CD4-positive, alpha-beta T cell treated with Interferon gamma for 1 hour (primary cell): ENCODE data around the gene NCK2.

Source experiments
- DNase-seq: peaks from one replicate; pipeline ENCODE4 v3.0.0-alpha.2; 2020

NCK2 gene

GRCh38 chr2:105796131-105796638, 51.5 kb downstream of the NCK2 start:
- DNase-seq: no peak

- DNase-seq: no peak
These were observed 52.1 kb downstream of the NCK2 start for GRCh38 chr2:105796791-105797190.

GRCh38 chr2:105797298-105797819, 52.6 kb downstream of the NCK2 start:
- peak; percentile 33 for DNase-seq

GRCh38 chr2:105798595-105798994, 53.9 kb downstream of the NCK2 start:
- no peak for DNase-seq

- DNase-seq: no peak
These were observed 55.5 kb downstream of the NCK2 start for GRCh38 chr2:105800036-105800713.

GRCh38 chr2:105800953-105801635, 56.4 kb downstream of the NCK2 start:
- peak; percentile 45 for DNase-seq

GRCh38 chr2:105801961-105802360, 57.2 kb downstream of the NCK2 start:
- no peak for DNase-seq

GRCh38 chr2:105802587-105802986, 57.9 kb downstream of the NCK2 start:
- DNase-seq: peak; percentile 77

GRCh38 chr2:105803337-105803736, 58.6 kb downstream of the NCK2 start:
- no peak for DNase-seq

- no peak for DNase-seq
These were observed 59.1 kb downstream of the NCK2 start for GRCh38 chr2:105803773-105804172.

- DNase-seq: no peak
These were observed 59.6 kb downstream of the NCK2 start for GRCh38 chr2:105804266-105804665.

GRCh38 chr2:105806996-105807395, 62.3 kb downstream of the NCK2 start:
- no peak for DNase-seq

- DNase-seq: no peak
These were observed 63.8 kb downstream of the NCK2 start for GRCh38 chr2:105808423-105809096.

- no peak for DNase-seq
These were observed 64.4 kb downstream of the NCK2 start for GRCh38 chr2:105809097-105809473.

- no peak for DNase-seq
These were observed 65.0 kb downstream of the NCK2 start for GRCh38 chr2:105809723-105810122.

GRCh38 chr2:105812180-105813044, 67.7 kb downstream of the NCK2 start:
- no peak for DNase-seq

- DNase-seq: no peak
These were observed 68.3 kb downstream of the NCK2 start for GRCh38 chr2:105813045-105813315.

- no peak for DNase-seq
These were observed 68.7 kb downstream of the NCK2 start for GRCh38 chr2:105813405-105813804.

GRCh38 chr2:105814291-105814940, 69.7 kb downstream of the NCK2 start:
- no peak for DNase-seq

- DNase-seq: no peak
These were observed 70.7 kb downstream of the NCK2 start for GRCh38 chr2:105815401-105815800.

- DNase-seq: no peak
These were observed 75.4 kb downstream of the NCK2 start for GRCh38 chr2:105820151-105820550.

GRCh38 chr2:105820691-105821090, 76.0 kb downstream of the NCK2 start:
- DNase-seq: no peak
